Upper lobe of right lung (tissue), 1 donor: ENCODE data around the gene CNTN1. TPM values are rescaled to one million over a fixed set of nuclear protein-coding genes. Genes with fewer than 3 reads are reported as not detected.

Experiments used
- ATAC-seq: fragments of 200-7000 bp; cut with Tn5 transposase; one replicate; pipeline ENCODE4 v1.9.1; 2020; ENCODE audit warnings: mild to moderate bottlenecking, moderate library complexity
- DNase-seq: peaks from one replicate; pipeline ENCODE4 v3.0.0-alpha.2; 2020
- H3K27ac ChIP-seq: fragments of 200-600 bp; one replicate; pipeline ENCODE4 v1.8.0; 2022
- H3K27me3 ChIP-seq: fragments of 200-600 bp; one replicate; pipeline ENCODE4 v1.8.0; 2022; ENCODE audit warnings: mild to moderate bottlenecking
- H3K36me3 ChIP-seq: fragments of 200-600 bp; one replicate; pipeline ENCODE4 v1.8.0; 2022
- H3K4me1 ChIP-seq: fragments of 200-600 bp; one replicate; pipeline ENCODE4 v1.8.0; 2022
- H3K4me3 ChIP-seq: fragments of 200-600 bp; one replicate; pipeline ENCODE4 v1.8.0; 2022; ENCODE audit warnings: mild to moderate bottlenecking
- H3K9me3 ChIP-seq: fragments of 200-600 bp; one replicate; pipeline ENCODE4 v1.8.0; 2022
- intact Hi-C: fragments of 100-400 bp; cut with DNase I; formaldehyde crosslinking; loops from one replicate; pipeline ENCODE4 v1.11.0; 2022
- total RNA-seq: library from RNA; stranded (reverse); fragmentation: NEBNext Ultra II Directional; extraction: Animal tissue kit (Norgen Biotek cat#: 25700); gene quantifications from one replicate; pipeline ENCODE4 v1.2.1, GENCODE V29; 2021
- TF ChIP-seq, protein P1 (sequence below): fragments of 200-600 bp; IDR thresholded peaks from one replicate; pipeline ENCODE4 v1.8.0; 2022; ENCODE audit warnings: antibody characterized with exemption
- donor health status: DM: no; HTN: yes; CAD: no; lungs with severe emphysema.

Gene CNTN1
- total RNA-seq, 1 donor from 2014 or later, result 15.1 TPM

DNA sequence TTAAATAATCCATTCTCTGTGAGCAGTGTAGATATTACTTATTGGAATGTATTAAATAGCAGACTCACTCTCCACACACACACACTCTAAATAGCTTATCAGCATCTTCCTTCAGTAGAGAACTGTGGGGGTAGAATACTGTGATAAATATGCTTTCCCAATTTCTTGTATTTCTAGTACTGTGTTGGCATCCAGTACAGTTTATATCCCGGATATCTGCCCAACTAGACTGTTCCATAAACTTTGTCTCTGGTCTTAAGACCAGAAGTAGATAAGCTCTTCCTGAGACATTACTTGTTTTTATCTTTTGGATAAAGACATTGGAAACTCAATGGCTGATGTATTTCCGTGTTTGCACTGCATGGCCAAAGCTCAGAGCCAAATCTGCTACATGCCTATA lies 359.7 kb downstream of the CNTN1 start:
- no peaks in the 10 kb centered on the region for H3K27me3 ChIP-seq
- ATAC-seq (peak; percentile 34), DNase-seq (no peak)
- H3K27ac ChIP-seq, result no peak overlapping the region
- intact Hi-C loops, result no loop called here
- H3K9me3 ChIP-seq, result no peaks in the 10 kb centered on the region
- no peaks in the 10 kb centered on the region for H3K36me3 ChIP-seq
- no peak overlapping the region for H3K4me3 ChIP-seq
- no peaks in the 10 kb centered on the region for H3K4me1 ChIP-seq
- TF ChIP-seq, protein P1, sequence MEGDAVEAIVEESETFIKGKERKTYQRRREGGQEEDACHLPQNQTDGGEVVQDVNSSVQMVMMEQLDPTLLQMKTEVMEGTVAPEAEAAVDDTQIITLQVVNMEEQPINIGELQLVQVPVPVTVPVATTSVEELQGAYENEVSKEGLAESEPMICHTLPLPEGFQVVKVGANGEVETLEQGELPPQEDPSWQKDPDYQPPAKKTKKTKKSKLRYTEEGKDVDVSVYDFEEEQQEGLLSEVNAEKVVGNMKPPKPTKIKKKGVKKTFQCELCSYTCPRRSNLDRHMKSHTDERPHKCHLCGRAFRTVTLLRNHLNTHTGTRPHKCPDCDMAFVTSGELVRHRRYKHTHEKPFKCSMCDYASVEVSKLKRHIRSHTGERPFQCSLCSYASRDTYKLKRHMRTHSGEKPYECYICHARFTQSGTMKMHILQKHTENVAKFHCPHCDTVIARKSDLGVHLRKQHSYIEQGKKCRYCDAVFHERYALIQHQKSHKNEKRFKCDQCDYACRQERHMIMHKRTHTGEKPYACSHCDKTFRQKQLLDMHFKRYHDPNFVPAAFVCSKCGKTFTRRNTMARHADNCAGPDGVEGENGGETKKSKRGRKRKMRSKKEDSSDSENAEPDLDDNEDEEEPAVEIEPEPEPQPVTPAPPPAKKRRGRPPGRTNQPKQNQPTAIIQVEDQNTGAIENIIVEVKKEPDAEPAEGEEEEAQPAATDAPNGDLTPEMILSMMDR, result no peak

DNA sequence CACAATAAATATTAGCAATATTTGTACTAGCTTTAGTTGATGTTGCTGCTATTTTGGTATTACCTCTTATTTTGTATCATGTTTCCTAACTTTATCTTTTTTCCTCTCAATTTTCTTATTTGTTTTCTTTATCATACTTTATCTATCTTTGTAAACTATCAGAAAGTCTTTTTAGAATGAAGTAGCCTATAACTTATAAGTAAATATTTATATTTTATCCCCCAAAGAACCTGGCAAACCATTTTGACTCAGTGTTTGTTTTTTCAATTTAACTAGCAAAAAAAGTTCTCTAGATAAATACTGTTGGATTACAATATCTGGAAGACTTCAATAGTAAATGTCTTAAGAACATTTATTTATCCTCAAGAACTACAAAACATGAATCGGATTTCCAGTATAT lies 360.2 kb downstream of the CNTN1 start:
- TF ChIP-seq, protein P1, result no peak
- ATAC-seq, result no peak
- DNase-seq, result no peak
- H3K36me3 ChIP-seq, result no peaks in the 10 kb centered on the region
- H3K9me3 ChIP-seq, result no peaks in the 10 kb centered on the region
- no peaks in the 10 kb centered on the region for H3K27me3 ChIP-seq
- H3K4me3 ChIP-seq, result no peak overlapping the region
- intact Hi-C loops, result no loop called here
- H3K4me1 ChIP-seq, result no peaks in the 10 kb centered on the region
- H3K27ac ChIP-seq, result no peak overlapping the region

DNA sequence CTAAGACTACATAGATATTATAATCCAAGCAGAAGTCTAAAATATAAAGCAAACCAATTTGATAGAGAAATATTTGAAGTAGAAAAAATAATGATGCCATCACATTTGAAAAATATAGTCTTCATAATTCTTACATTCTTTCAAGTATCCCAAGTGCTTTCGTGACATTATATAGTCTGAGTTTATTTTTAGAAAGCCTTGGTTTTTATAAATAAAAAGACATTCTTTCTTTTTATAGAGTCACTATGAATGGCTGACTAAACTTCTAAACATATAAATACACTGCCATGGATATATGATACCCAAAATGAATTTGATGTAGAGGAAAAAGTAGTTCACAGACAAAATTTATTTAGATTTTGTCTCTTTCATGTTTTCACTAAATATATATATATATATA lies 360.8 kb downstream of the CNTN1 start:
- intact Hi-C loops, result no loop called here
- no peaks in the 10 kb centered on the region for H3K4me1 ChIP-seq
- TF ChIP-seq, protein P1, result no peak
- H3K4me3 ChIP-seq, result no peak overlapping the region
- ATAC-seq (no peak), DNase-seq (no peak)
- H3K27ac ChIP-seq, result no peak overlapping the region
- H3K9me3 ChIP-seq, result no peaks in the 10 kb centered on the region
- no peaks in the 10 kb centered on the region for H3K36me3 ChIP-seq
- H3K27me3 ChIP-seq, result no peaks in the 10 kb centered on the region

DNA sequence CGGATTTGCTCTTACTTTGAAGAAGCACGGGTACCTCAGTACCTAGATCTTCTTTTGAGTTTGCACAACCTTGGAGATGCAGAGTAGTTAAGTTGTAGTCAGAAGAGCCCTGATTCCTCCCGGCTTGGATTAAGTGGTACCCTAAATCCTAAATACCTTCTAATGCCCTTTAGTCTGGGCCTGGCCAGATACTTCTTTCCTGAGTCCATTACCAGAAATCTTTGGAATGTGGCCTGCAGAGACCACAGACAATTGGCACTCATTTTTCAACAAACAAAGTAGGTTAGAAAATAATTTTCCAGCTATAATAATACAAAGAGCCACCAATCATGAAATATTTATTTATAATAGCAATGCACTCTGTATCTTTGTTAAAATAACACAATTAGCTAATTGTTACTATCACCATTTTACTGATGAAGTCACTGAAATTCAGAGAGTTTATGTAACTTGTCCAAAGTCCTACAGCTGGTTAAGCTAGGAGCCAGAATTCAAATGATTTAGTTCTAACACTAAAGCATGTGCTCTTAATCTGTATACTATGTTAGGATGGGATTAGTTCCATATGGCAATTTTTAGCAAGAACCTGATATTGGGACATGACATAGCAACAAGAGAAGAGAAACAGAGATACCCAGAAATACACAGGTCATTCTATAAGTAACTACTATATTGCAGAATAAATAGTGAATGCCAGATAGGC lies 363.8 kb downstream of the CNTN1 start:
- H3K27me3 ChIP-seq, result no peaks in the 10 kb centered on the region

DNA sequence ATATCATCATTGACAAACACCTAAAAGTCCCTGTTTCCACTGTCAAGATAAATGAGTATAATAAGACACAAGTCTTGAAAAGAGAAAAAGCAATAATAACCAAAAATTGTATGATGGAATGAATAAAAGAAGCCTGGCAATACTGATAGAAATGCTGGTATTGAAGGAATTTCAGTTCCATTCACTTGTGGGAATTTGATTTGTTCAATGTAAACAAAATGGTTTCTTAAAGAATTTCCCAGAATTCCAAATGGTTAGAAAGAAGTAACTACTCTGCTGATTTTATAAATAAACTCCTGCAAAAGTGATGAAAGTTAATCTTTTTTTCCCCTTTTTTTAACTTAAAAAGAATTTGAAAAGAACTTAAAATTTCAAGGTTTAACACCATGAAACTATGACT lies 366.0 kb downstream of the CNTN1 start:
- H3K27ac ChIP-seq, result no peak overlapping the region
- no peaks in the 10 kb centered on the region for H3K27me3 ChIP-seq
- ATAC-seq, result no peak
- H3K9me3 ChIP-seq, result no peaks in the 10 kb centered on the region
- H3K36me3 ChIP-seq, result no peaks in the 10 kb centered on the region
- DNase-seq, result no peak
- H3K4me3 ChIP-seq, result no peak overlapping the region
- TF ChIP-seq, protein P1, result no peak
- intact Hi-C loops, result no loop called here
- H3K4me1 ChIP-seq, result no peaks in the 10 kb centered on the region

More for the DNA sequence above, 363.8 kb downstream of the CNTN1 start:
- ATAC-seq (no peak), DNase-seq (no peak)
- Histone ChIP-seq H3K27ac (no peak overlapping the region), H3K9me3 (no peaks in the 10 kb centered on the region), H3K4me3 (no peak overlapping the region), H3K36me3 (no peaks in the 10 kb centered on the region), H3K4me1 (no peaks in the 10 kb centered on the region)
- TF ChIP-seq, protein P1, result no peak
- intact Hi-C loops, result no loop called here

DNA sequence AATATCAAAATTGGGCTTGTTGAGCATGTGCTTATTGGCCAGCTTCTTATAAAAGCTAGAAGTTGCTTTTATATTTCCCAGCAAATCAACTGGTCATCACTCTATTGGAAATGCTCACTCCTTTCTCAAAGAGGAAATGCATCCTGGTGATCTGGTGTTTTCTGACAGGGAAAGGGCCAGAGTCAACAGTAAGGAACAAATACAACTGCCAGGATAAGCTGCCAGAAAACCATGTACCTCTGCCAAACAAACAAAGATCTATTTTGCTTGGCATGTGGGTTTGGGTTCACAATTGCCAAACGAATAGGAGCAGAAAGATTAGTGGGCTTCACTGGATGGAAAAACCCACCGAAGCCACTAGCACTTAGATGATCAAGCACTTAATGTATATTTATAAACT lies 369.0 kb downstream of the CNTN1 start:
- TF ChIP-seq, protein P1, result no peak
- H3K4me1 ChIP-seq, result no peaks in the 10 kb centered on the region
- no peak for ATAC-seq
- H3K27ac ChIP-seq, result no peak overlapping the region
- H3K36me3 ChIP-seq, result no peaks in the 10 kb centered on the region
- intact Hi-C loops, result no loop called here
- no peak overlapping the region for H3K4me3 ChIP-seq
- no peaks in the 10 kb centered on the region for H3K9me3 ChIP-seq
- H3K27me3 ChIP-seq, result no peaks in the 10 kb centered on the region
- no peak for DNase-seq
